Endothelial cell of hepatic sinusoid (primary cell): ENCODE measurements around the gene ADCY2.

Experiments used
- in situ Hi-C: cut with HindIII; loops from 2 replicates; pipeline ENCODE4 v1.10.0; 2017; ENCODE audit warnings: low sequenced_read_pairs

ADCY2 gene

GRCh38 chr5:7437836-7438235 is 41.9 kb downstream of the ADCY2 start:
- in situ Hi-C loops: no loop called here

- in situ Hi-C loops: no loop called here
Measured at GRCh38 chr5:7445068-7445467, 49.1 kb downstream of the ADCY2 start.

DNA sequence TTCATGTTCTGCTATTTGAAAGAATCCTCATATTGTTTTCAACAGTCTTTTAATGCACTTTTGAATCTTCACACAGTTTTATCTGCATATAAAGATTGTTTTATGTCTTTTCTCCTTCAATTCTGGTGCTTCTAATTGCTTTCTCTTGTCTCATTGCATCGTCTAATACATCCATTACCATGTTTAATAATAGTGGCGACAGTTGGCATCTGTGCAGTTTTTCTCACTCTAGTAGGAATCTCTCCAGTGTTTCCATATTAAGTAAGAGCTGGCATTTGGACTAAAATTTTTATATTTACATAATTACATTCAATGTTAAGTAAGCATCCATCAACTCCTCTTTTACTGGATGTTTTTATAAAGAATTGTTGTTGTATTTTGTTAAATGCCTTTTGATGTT is 49.9 kb downstream of the ADCY2 start:
- in situ Hi-C loops: no loop called here

GRCh38 chr5:7446913-7447312 is 51.0 kb downstream of the ADCY2 start:
- in situ Hi-C loops: no loop called here

GRCh38 chr5:7453947-7454346 is 58.0 kb downstream of the ADCY2 start:
- in situ Hi-C loops: no loop called here

GRCh38 chr5:7456206-7456605 is 60.3 kb downstream of the ADCY2 start:
- in situ Hi-C loops: no loop called here

GRCh38 chr5:7461371-7461770 is 65.4 kb downstream of the ADCY2 start:
- in situ Hi-C loops: no loop called here

GRCh38 chr5:7462758-7463157 is 66.8 kb downstream of the ADCY2 start:
- in situ Hi-C loops: no loop called here

- in situ Hi-C loops: no loop called here
Measured at GRCh38 chr5:7464182-7464581, 68.2 kb downstream of the ADCY2 start.

GRCh38 chr5:7467179-7467578 is 71.2 kb downstream of the ADCY2 start:
- in situ Hi-C loops: no loop called here

GRCh38 chr5:7468742-7469141 is 72.8 kb downstream of the ADCY2 start:
- in situ Hi-C loops: no loop called here

DNA sequence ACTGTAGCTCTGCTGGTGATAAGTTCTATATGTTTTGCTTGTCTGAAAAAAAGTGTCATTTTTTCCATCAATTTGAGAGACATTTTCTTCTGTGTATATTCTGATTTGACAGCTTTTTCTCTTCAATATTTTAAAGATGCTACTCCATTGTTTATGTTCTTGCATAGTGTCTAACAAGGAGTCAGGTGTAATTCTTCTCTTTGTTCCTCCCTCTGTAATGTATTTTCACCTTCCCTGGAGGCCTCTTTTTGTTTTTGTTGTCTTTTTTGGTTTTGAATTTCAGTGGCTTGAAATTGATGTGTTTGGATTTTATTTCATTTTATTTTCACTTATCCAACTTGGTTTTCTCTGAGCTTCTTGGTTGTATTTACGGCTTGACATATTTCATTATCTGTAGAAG is 75.8 kb downstream of the ADCY2 start:
- in situ Hi-C loops: no loop called here

- in situ Hi-C loops: no loop called here
Measured at GRCh38 chr5:7473115-7473514, 77.2 kb downstream of the ADCY2 start.

DNA sequence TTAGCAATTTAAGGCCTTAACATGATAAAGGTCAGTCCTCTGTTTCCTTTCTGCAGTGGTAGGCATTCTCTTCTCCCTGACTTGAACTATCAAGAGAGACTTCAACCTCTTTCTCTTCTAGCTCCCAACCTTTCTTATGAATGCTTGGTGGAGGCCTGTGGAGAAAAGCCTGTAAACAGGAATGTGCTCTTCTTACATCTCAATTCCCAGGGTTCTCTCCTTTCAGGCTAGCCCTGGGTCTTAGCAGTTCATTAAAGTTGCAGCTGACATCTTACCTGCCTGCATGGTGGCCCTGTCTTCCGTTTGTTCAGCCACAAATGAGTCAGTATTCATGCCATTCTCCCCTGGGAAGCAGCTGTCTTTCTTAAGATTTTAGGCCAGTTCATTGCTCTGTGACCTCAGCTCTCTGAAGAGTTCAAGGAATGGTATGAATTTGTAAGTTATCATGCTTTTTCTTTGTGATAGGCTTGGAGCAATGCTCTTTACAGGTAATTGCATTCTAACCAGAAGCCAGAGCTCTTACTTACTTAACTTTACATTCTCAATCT is 77.8 kb downstream of the ADCY2 start:
- in situ Hi-C loops: no loop called here

GRCh38 chr5:7474821-7475403 is 79.0 kb downstream of the ADCY2 start:
- in situ Hi-C loops: no loop called here

- in situ Hi-C loops: no loop called here
Measured at GRCh38 chr5:7478459-7478858, 82.5 kb downstream of the ADCY2 start.

DNA sequence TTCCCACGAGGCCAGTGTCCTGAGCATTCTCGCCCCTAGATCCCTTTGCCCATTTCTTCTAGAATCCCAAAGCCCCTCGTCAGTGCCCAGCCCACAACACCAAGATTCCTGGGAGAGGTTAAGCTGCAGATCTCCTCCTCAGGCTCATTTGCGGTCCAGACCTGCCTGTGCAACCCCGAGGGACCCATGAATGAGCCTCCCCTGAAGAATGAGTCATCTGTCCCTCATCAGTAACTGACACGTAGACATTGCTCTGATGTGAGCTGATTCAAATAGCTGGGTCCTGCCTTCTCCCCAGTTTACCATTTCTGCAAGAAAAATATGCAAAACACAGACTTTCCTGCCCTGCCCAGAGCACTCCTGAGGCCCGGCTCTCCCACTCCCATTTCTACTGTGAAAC is 92.8 kb downstream of the ADCY2 start:
- in situ Hi-C loops: no loop called here

DNA sequence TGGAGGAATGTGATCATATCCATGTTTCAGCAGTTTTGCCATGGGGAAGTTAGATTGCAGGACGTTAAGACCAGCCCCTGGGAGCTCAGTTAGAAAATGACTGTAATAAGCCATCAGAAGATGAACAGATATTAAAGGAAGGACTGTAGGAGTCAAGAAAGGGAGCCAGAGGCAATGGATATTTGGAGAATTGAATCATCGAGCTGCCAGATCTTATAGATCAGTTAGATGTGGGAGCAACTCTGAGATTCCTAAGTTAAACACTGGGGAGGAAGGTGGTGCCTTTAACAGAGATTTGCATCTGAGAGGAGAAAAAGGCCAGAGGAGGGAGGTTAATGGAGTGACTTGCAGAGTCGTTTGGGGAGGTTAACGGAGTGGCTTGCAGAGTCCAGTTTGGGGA is 96.4 kb downstream of the ADCY2 start:
- in situ Hi-C loops: no loop called here

- in situ Hi-C loops: no loop called here
Measured at GRCh38 chr5:7493081-7493480, 97.1 kb downstream of the ADCY2 start.

GRCh38 chr5:7493622-7494021 is 97.7 kb downstream of the ADCY2 start:
- in situ Hi-C loops: no loop called here

- in situ Hi-C loops: no loop called here
Measured at GRCh38 chr5:7494481-7495130, 98.7 kb downstream of the ADCY2 start.

- in situ Hi-C loops: no loop called here
Measured at GRCh38 chr5:7495131-7495517, 99.2 kb downstream of the ADCY2 start.

DNA sequence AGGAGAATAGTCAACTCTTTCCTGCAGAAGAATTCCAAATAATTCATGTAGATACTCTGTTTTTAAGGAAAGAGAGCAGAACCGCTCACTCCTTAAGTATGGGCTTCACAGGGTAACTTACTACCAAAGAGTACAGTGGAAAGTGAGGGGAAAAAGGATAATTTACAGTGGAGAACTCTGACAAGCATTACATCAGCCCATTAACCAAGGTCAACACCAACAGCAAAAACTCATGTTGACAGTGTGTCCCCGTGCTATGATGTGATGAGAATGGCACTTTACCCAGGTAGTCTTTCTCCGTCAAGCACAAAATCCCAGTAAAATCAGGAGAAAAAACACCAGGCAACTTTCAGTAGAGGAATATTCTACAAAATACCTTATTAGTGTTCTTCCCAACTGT is 104.3 kb downstream of the ADCY2 start:
- in situ Hi-C loops: no loop called here
